Astrocyte (in vitro differentiated cells and primary cell): Measurements from ENCODE around the gene RGSL1. TPM values are rescaled to one million over a fixed set of nuclear protein-coding genes. Genes with fewer than 3 reads are reported as not detected.
A peak's percentile ranks its signal among the peaks of the same experiment; 100 is the strongest.

Experiments used
- DNase-seq: peaks from one replicate; pipeline ENCODE4 v3.0.0-alpha.2; 2010; ENCODE audit warnings: low read depth
- FAIRE-seq: peaks from 2 replicates; lab custom pipeline; 2011; peaks lifted over from hg19 to GRCh38; lab: Jason Lieb, UNC
- H2AFZ ChIP-seq: 2 replicates; pipeline ENCODE4 v1.6.0; 2012; ENCODE audit warnings: low read depth, low read length, inconsistent platforms
- H3K27ac ChIP-seq: 2 replicates; pipeline ENCODE4 v1.5.1; 2011; ENCODE audit warnings: low read depth, low read length, inconsistent platforms
- H3K27me3 ChIP-seq: 2 replicates; pipeline ENCODE4 v1.6.0; 2011; ENCODE audit warnings: low read length, inconsistent platforms; ENCODE audit not compliant: insufficient read depth
- H3K36me3 ChIP-seq: 2 replicates; pipeline ENCODE4 v1.5.1; 2011; ENCODE audit warnings: low read length, inconsistent platforms; ENCODE audit not compliant: insufficient read depth
- H3K4me1 ChIP-seq: 2 replicates; pipeline ENCODE4 v1.5.1; 2011; ENCODE audit warnings: low read length, inconsistent platforms; ENCODE audit not compliant: insufficient read depth
- H3K4me2 ChIP-seq: 2 replicates; pipeline ENCODE4 v1.6.0; 2012; ENCODE audit warnings: low read length, inconsistent platforms
- H3K4me3 ChIP-seq: 2 replicates; pipeline ENCODE4 v1.5.1; 2011; ENCODE audit warnings: low read depth, mild to moderate bottlenecking, low read length, inconsistent platforms; ENCODE audit not compliant: insufficient read depth
- H3K79me2 ChIP-seq: 2 replicates; pipeline ENCODE4 v1.6.0; 2012; ENCODE audit warnings: mild to moderate bottlenecking, low read length, inconsistent platforms; ENCODE audit not compliant: insufficient read depth
- H3K9ac ChIP-seq: 2 replicates; pipeline ENCODE4 v1.6.0; 2012; ENCODE audit warnings: mild to moderate bottlenecking, low read length, inconsistent platforms
- H3K9me3 ChIP-seq: 2 replicates; pipeline ENCODE4 v1.5.1; 2012; ENCODE audit warnings: low read depth, mild to moderate bottlenecking, low read length, inconsistent platforms; ENCODE audit not compliant: insufficient read depth
- H4K20me1 ChIP-seq: 2 replicates; pipeline ENCODE4 v1.6.0; 2012; ENCODE audit warnings: low read length, inconsistent platforms; ENCODE audit not compliant: insufficient read depth
- H3K27ac Mint-ChIP-seq: one replicate; pipeline ENCODE4 v1.8.0; 2021; ENCODE audit warnings: mild to moderate bottlenecking, mixed read lengths; ENCODE audit not compliant: unreplicated experiment
- H3K27me3 Mint-ChIP-seq: one replicate; pipeline ENCODE4 v1.8.0; 2021; ENCODE audit warnings: low read depth, mixed read lengths; ENCODE audit not compliant: unreplicated experiment
- H3K36me3 Mint-ChIP-seq: one replicate; pipeline ENCODE4 v1.8.0; 2021; ENCODE audit warnings: low read depth, mixed read lengths; ENCODE audit not compliant: unreplicated experiment
- H3K4me1 Mint-ChIP-seq: one replicate; pipeline ENCODE4 v1.8.0; 2021; ENCODE audit warnings: low read depth, mixed read lengths; ENCODE audit not compliant: unreplicated experiment
- H3K4me3 Mint-ChIP-seq: one replicate; pipeline ENCODE4 v1.8.0; 2021; ENCODE audit warnings: mild to moderate bottlenecking, moderate library complexity, mixed read lengths; ENCODE audit not compliant: unreplicated experiment
- H3K9me3 Mint-ChIP-seq: one replicate; pipeline ENCODE4 v1.8.0; 2021; ENCODE audit warnings: mild to moderate bottlenecking, mixed read lengths; ENCODE audit not compliant: unreplicated experiment
- EZH2 ChIP-seq: IDR thresholded peaks from 2 replicates; pipeline ENCODE4 v1.6.1; 2012; ENCODE audit warnings: mild to moderate bottlenecking, low read length, inconsistent platforms; ENCODE audit not compliant: insufficient read depth
- total RNA-seq: library from RNA; stranded (reverse); gene quantifications from 2 replicates; pipeline ENCODE4 v1.2.1, GENCODE V29; 2021
- TF ChIP-seq, protein P1 (sequence below): IDR thresholded peaks from 2 replicates; pipeline ENCODE4 v1.5.1; 2011; ENCODE audit warnings: low read depth, mild to moderate bottlenecking, inconsistent platforms, low read length, moderate library complexity; ENCODE audit not compliant: insufficient read depth

RGSL1 gene
- total RNA-seq, 1 donor from 2014 or later: not detected

DNA sequence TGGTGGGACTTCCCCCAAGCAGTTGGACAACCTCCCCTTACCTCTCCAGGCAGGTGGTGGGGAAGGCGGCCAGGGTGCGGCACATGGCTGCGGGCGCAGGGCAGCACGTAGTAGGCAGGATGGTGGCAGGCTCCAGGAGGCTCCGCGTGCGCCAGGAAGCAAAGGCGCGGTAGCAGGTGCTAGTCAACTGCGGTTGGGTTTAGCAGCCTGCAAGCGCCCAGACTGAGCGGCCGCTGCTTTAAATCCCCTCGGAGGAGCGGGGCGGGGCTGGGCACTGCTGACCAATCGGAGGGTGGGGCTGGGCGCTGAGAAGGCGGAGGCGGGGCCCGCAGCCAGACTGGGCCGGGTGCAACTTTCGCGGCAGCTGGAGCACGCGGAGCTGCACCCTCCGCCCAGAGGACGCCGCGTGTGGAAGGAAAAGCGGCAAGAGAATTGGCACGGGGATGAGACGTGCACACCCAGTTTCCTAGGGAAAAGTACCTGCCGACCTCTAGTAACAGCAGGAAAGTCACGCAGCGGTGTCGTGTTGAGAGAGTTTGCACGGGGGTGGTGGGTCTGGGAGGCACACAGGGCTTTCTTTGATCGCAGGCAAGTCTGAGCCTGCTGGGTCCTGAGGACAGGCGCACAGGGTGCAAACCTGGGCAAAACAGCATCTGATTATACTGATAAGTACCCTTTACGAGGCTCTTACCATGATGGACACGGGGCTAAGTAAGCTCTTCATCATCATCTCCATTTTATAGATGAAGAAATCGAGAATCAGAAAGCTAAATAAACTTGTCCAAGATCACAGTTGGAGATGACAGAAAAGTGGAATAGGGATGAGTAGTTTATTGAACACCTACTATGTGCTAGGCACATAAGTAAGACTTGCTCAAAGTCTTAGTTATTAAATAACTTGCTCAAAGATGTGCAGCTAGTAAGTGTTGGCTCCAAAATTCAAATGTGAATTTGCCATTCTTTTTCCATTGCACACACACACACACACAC, 154.5 kb downstream of the RGSL1 start, which contains the start of gene RGS16:
RGS16 (minus strand) TSS at position 215 of the 990 bp plus-strand sequence; CDS start at position 85, 130 bp downstream.
- no peak for FAIRE-seq
- Mint-ChIP-seq H3K27me3 (peaks cover 12% of the 10 kb centered on the region), H3K9me3 (no peaks in the 10 kb centered on the region), H3K4me3 (peak within 1 kb of the TSS; percentile 82), H3K4me1 (peaks cover 10% of the 10 kb centered on the region), H3K27ac (no peak within 1 kb of the TSS), H3K36me3 (peaks cover 5% of the 10 kb centered on the region)
- H3K4me3 ChIP-seq: peak within 1 kb of the TSS; percentile 36
- H2AFZ ChIP-seq: peak within 1 kb of the TSS; percentile 75
- H3K27me3 ChIP-seq: peaks cover 8% of the 10 kb centered on the region
- H3K79me2 ChIP-seq: no peaks in the 10 kb centered on the region
- H3K9ac ChIP-seq: peak within 1 kb of the TSS; percentile 33
- H3K9me3 ChIP-seq: no peaks in the 10 kb centered on the region
- H3K4me2 ChIP-seq: peak within 1 kb of the TSS; percentile 86
- H3K36me3 ChIP-seq: no peaks in the 10 kb centered on the region
- H3K4me1 ChIP-seq: peaks cover 10% of the 10 kb centered on the region
- peak; percentile 62 for DNase-seq
- peaks cover 4% of the 10 kb centered on the region for H4K20me1 ChIP-seq
- TF ChIP-seq EZH2: no peak
- TF ChIP-seq, protein P1, sequence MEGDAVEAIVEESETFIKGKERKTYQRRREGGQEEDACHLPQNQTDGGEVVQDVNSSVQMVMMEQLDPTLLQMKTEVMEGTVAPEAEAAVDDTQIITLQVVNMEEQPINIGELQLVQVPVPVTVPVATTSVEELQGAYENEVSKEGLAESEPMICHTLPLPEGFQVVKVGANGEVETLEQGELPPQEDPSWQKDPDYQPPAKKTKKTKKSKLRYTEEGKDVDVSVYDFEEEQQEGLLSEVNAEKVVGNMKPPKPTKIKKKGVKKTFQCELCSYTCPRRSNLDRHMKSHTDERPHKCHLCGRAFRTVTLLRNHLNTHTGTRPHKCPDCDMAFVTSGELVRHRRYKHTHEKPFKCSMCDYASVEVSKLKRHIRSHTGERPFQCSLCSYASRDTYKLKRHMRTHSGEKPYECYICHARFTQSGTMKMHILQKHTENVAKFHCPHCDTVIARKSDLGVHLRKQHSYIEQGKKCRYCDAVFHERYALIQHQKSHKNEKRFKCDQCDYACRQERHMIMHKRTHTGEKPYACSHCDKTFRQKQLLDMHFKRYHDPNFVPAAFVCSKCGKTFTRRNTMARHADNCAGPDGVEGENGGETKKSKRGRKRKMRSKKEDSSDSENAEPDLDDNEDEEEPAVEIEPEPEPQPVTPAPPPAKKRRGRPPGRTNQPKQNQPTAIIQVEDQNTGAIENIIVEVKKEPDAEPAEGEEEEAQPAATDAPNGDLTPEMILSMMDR: no peak
- no peak within 1 kb of the TSS for H3K27ac ChIP-seq

DNA sequence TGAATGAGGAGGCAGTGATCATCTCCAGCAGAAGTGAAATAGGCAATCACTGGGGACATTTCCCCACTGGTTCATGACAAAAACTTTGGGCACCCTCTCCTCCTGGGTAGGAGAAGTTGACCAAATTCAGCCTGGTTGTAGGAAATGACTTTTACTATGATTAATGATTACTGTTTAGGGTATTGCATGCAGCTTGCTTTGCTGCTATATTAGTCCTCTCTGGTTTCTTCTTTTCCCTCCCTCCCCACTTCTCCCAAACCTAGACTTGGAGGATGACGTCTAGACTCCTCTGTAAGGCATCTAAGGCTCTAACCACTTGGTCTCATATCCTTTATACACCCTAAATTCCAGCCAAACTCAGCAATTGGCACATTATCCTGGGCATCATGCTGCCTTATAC, 157.6 kb downstream of the RGSL1 start:
- Mint-ChIP-seq H3K4me1 (peaks cover 14% of the 10 kb centered on the region), H3K36me3 (peaks cover 2% of the 10 kb centered on the region), H3K27me3 (peaks cover 12% of the 10 kb centered on the region), H3K4me3 (no peak overlapping the region), H3K27ac (no peak overlapping the region), H3K9me3 (no peaks in the 10 kb centered on the region)
- Histone ChIP-seq H3K4me3 (no peak overlapping the region), H3K36me3 (no peaks in the 10 kb centered on the region), H3K9me3 (no peaks in the 10 kb centered on the region), H3K27me3 (peaks cover 8% of the 10 kb centered on the region), H4K20me1 (no peaks in the 10 kb centered on the region), H3K4me2 (no peak overlapping the region), H3K9ac (no peak overlapping the region), H3K4me1 (peaks cover 10% of the 10 kb centered on the region), H3K27ac (no peak overlapping the region), H2AFZ (no peak overlapping the region), H3K79me2 (no peaks in the 10 kb centered on the region)
- TF ChIP-seq, protein P1: no peak
- TF ChIP-seq EZH2: no peak
- FAIRE-seq (no peak), DNase-seq (no peak)
